Endothelial cell of umbilical vein (primary cell): ENCODE results near the gene DAW1.

ENCODE experiments used
- JUN ChIP-seq: IDR thresholded peaks from 2 replicates; pipeline ENCODE4 v1.6.1; 2011; ENCODE audit warnings: borderline replicate concordance, low read depth; ENCODE audit not compliant: insufficient read length, insufficient read depth
- TF ChIP-seq, protein P1 (sequence below), 2 donors: IDR thresholded peaks; 1 replicate in 1 of 2; 2 replicates in 1 of 2; pipeline ENCODE4 v1.5.1; 2011; ENCODE audit warnings: low read length in 2 of 2, mild to moderate bottlenecking in 2 of 2, moderate library complexity in 2 of 2, control low read depth in 1 of 2, inconsistent platforms in 1 of 2, low read depth in 1 of 2; ENCODE audit not compliant: insufficient read depth in 1 of 2; ENCODE audit errors: extremely low read depth in 1 of 2

DNA sequence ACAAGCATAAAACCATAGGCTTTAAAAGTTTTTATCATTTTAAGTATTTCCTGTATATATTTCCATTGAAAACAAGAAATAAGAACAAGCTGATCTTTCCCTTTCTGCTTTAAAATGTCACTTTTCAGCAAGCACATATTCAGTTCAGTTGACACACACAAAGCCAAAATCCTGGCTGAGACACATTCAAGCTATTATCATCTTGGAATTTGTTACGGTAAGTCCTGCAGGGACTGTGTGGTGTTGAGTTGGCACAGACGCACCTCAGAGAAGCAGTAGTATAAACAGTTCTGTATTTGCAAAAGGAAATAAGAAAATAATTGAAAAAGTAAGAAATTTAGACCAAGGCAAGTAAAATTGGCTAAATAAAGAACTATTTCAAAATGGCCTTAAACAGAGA is 10.4 kb upstream of the DAW1 start:
- TF ChIP-seq JUN: no peak
- TF ChIP-seq, protein P1, sequence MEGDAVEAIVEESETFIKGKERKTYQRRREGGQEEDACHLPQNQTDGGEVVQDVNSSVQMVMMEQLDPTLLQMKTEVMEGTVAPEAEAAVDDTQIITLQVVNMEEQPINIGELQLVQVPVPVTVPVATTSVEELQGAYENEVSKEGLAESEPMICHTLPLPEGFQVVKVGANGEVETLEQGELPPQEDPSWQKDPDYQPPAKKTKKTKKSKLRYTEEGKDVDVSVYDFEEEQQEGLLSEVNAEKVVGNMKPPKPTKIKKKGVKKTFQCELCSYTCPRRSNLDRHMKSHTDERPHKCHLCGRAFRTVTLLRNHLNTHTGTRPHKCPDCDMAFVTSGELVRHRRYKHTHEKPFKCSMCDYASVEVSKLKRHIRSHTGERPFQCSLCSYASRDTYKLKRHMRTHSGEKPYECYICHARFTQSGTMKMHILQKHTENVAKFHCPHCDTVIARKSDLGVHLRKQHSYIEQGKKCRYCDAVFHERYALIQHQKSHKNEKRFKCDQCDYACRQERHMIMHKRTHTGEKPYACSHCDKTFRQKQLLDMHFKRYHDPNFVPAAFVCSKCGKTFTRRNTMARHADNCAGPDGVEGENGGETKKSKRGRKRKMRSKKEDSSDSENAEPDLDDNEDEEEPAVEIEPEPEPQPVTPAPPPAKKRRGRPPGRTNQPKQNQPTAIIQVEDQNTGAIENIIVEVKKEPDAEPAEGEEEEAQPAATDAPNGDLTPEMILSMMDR (IDR thresholded peaks at IDR 0.05; ENCODE audit: extremely low read depth in 1 of 2, insufficient read depth in 1 of 2, low read depth in 1 of 2, low read length in 2 of 2): no peak
